Large intestine (tissue), 3 donors: Measurements from ENCODE around the gene LCP2. TPM values are rescaled to one million over a fixed set of nuclear protein-coding genes. Genes with fewer than 3 reads are reported as not detected.

ENCODE experiments used
- DNase-seq, 2 donors: peaks; one replicate each; pipeline versions ENCODE4 v3.0.0 to v3.0.0-alpha.2; 2013
- H3K27ac ChIP-seq: one replicate; pipeline ENCODE4 v1.5.1; 2013; ENCODE audit warnings: low read length
- H3K27me3 ChIP-seq: 2 replicates; pipeline ENCODE4 v1.6.1; 2013; ENCODE audit warnings: low read length; ENCODE audit not compliant: control insufficient read depth, insufficient read depth
- H3K36me3 ChIP-seq: 2 replicates; pipeline ENCODE4 v1.6.1; 2013; ENCODE audit warnings: low read length; ENCODE audit not compliant: control insufficient read depth, insufficient read depth
- H3K4me1 ChIP-seq: one replicate; pipeline ENCODE4 v1.6.1; 2013; ENCODE audit warnings: low read length; ENCODE audit not compliant: control insufficient read depth, insufficient read depth
- H3K4me3 ChIP-seq: one replicate; pipeline ENCODE4 v1.5.1; 2013; ENCODE audit warnings: low read length
- H3K9me3 ChIP-seq: one replicate; pipeline ENCODE4 v1.6.1; 2013; ENCODE audit warnings: mild to moderate bottlenecking, low read depth, low read length, moderate library complexity; ENCODE audit not compliant: control insufficient read depth
- WGBS: methylation state at CpG from one replicate; pipeline ENCODE4 v1.1.5; 2013; ENCODE audit warnings: low lambda C conversion rate; ENCODE audit not compliant: insufficient coverage; 5-methylcytosine and 5-hydroxymethylcytosine counted together
- polyA plus RNA-seq: library from polyadenylated mRNA; unstranded; fragments of 120-200 nt; gene quantifications from one replicate; pipeline ENCODE4 v1.2.1, GENCODE V29; 2013

LCP2 gene
- polyA plus RNA-seq, 1 donor = 15.6 TPM

DNA sequence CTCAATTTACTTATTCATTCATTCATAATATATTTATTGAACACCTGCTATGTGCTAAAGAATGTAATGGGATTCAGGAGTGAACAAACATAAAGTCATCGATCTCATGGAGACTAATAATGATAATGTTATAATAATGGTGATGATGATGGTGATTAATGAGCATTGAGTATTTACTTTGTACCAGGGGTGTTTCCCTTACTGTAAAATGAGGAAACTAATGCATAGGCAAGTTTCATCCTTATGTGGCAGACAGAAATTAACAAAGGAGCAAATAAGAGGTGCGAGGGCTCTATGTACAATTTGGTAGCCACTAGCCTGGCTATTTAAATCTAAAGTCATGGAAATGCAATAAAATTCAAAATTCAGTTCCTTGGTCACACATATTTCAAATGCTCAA, 11.1 kb upstream of the LCP2 start:
- Histone ChIP-seq H3K36me3 (no peaks in the 10 kb centered on the region), H3K27ac (no peak overlapping the region), H3K27me3 (no peaks in the 10 kb centered on the region), H3K4me3 (no peak overlapping the region), H3K9me3 (no peaks in the 10 kb centered on the region), H3K4me1 (no peaks in the 10 kb centered on the region)
- DNase-seq = no peak
- no CpG with 5 or more reads among the region's 2 CpGs for WGBS

DNA sequence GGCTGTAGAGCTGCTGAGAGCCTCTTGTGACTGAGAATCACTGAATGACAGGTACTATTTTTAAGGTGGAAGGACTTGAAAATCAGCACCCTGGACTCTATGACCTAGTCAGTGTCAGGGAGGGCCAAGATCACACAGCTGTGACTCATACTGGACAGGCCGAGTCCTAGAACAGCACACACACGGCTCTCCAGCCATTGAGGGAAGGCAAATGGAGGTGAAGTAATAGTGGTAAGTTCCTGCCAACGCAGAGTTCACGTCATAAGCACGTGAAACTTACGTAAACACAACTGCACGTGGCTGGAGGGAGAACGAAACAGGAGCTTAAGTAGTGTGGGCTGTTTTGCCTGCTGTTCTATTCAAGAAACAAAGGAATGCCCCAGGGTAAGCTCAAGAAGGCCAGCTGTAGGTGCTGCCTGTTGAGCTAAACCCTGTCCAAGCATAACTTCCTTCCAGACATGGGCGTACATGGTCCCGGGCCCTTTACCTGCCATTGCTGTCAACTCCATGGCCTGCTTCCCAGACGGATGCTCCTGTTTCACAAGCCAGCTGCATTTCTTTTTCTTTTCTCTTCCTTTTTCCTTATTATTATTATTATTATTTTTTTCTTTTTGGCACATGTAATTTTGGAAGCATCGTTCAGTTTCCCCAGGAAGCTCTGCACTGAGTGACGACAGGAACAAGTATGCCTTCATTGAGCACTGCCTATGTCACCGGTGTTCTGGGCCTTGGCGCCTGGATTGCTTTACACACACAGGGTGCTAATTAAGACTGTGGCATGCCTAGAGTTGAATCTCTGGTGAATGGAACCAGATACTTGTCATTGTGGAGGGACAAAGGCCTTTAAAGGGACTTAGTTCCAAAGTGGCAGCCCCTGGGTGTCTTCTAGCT, 10.2 kb upstream of the LCP2 start:
- DNase-seq = peak; percentile 48 to 55
- no peaks in the 10 kb centered on the region for H3K36me3 ChIP-seq
- no peak overlapping the region for H3K4me3 ChIP-seq
- WGBS = 100% methylated on average over 2 of the region's 15 CpGs
- no peaks in the 10 kb centered on the region for H3K27me3 ChIP-seq
- H3K4me1 ChIP-seq = no peaks in the 10 kb centered on the region
- no peak overlapping the region for H3K27ac ChIP-seq
- no peaks in the 10 kb centered on the region for H3K9me3 ChIP-seq

DNA sequence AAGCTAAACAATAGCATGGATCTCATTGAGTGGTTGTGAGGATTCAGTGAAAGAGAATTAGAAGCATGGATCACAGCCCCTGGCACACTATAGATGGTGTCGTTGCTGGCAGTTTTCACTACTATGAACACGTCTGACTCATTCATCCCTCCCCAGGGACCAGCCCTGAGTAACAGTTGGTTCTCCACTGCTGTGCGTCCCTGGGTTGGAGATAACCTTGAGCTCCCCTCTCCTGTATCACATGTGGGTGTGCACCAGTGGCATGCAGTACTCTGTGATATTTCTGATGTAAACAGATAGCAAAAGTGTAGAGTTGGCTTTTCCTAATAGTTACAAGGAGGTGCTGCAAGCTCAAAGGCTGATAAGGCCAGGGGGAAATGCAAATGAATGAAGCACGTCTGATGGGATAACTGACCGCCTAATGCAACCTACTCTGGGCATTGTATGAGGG, 8.8 kb upstream of the LCP2 start:
- Histone ChIP-seq H3K27ac (no peak overlapping the region), H3K9me3 (no peaks in the 10 kb centered on the region), H3K4me1 (no peaks in the 10 kb centered on the region), H3K36me3 (no peaks in the 10 kb centered on the region), H3K27me3 (no peaks in the 10 kb centered on the region), H3K4me3 (no peak overlapping the region)
- WGBS = 20% methylated on average over 1 of the region's 5 CpGs
- no peak for DNase-seq

DNA sequence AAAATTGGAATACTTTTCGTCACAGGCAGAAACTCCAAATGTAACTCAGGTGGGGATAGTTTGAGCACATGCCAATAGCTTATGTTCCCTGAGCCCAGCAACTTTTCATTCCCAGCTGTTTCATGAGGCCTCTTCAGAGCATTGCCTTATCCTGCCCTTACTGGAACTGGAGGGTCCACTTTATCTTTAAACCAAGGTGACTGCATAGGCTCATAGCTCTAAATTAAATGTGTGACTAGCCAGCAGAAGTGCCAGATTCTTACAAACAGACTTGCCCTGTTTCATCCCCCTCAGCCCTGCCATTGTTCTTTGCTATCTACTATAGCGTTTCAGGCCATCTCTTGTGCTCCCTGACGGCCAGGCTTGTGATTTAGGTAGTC, 8.1 kb upstream of the LCP2 start:
- no peak overlapping the region for H3K27ac ChIP-seq
- no peaks in the 10 kb centered on the region for H3K9me3 ChIP-seq
- DNase-seq = no peak
- H3K36me3 ChIP-seq = no peaks in the 10 kb centered on the region
- no CpG with 5 or more reads among the region's 3 CpGs for WGBS
- no peaks in the 10 kb centered on the region for H3K27me3 ChIP-seq
- no peak overlapping the region for H3K4me3 ChIP-seq
- no peaks in the 10 kb centered on the region for H3K4me1 ChIP-seq

DNA sequence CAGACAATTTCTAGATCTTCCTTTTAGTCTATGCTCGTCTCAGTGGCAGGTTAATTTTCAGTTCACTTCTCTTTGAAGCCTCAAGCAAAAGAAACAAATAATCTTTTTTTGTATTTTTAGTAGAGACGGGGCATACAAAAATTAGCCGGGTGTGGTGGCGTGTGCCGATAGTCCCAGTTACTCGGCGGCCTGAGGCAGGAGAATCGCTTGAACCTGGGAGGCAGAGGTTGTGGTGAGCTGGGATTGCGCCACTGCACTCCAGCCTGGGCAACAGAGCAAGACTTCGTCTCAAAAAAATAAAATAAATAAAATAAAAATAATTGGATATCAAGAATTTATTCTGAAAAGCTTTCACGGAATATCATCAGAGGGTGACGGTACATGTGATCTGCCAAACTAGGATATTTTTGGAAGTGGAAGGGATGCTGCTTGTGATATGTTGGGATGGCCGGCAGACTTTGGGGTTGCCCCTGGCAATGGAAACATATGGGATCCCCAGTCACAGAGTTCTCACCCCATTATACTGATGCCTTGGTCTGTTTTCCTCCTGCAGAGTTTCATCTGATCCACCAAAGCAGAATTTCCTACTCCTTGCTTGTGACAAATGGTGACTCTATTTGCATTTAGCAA, 7.6 kb upstream of the LCP2 start:
- no peaks in the 10 kb centered on the region for H3K36me3 ChIP-seq
- H3K27ac ChIP-seq = no peak overlapping the region
- H3K4me3 ChIP-seq = no peak overlapping the region
- H3K4me1 ChIP-seq = no peaks in the 10 kb centered on the region
- no peak for DNase-seq
- WGBS = 100% methylated on average over 3 of the region's 13 CpGs
- H3K27me3 ChIP-seq = no peaks in the 10 kb centered on the region
- H3K9me3 ChIP-seq = no peaks in the 10 kb centered on the region

DNA sequence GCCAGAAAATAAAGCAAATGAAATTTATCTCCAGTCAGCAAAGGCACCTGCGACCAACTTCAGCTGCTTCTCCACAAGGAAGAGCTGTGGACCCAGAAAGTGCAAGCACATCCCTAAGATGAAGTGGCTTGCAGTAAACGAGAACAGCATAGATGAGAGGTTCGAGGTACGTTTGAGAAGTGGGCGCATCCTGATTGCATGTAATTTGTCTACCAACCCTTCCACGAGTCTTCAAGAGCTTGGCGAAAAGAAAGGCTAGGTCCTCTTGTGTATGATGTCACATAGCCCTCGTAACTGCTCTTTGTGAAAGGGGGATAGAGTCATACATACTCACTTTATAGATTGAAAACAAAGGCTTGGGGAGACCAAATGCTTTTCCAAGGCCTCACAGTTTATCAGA, 6.0 kb upstream of the LCP2 start:
- H3K4me3 ChIP-seq = no peak overlapping the region
- DNase-seq = no peak
- no peaks in the 10 kb centered on the region for H3K9me3 ChIP-seq
- no peak overlapping the region for H3K27ac ChIP-seq
- no CpG with 5 or more reads among the region's 8 CpGs for WGBS
- H3K36me3 ChIP-seq = no peaks in the 10 kb centered on the region
- H3K27me3 ChIP-seq = no peaks in the 10 kb centered on the region
- H3K4me1 ChIP-seq = no peaks in the 10 kb centered on the region

DNA sequence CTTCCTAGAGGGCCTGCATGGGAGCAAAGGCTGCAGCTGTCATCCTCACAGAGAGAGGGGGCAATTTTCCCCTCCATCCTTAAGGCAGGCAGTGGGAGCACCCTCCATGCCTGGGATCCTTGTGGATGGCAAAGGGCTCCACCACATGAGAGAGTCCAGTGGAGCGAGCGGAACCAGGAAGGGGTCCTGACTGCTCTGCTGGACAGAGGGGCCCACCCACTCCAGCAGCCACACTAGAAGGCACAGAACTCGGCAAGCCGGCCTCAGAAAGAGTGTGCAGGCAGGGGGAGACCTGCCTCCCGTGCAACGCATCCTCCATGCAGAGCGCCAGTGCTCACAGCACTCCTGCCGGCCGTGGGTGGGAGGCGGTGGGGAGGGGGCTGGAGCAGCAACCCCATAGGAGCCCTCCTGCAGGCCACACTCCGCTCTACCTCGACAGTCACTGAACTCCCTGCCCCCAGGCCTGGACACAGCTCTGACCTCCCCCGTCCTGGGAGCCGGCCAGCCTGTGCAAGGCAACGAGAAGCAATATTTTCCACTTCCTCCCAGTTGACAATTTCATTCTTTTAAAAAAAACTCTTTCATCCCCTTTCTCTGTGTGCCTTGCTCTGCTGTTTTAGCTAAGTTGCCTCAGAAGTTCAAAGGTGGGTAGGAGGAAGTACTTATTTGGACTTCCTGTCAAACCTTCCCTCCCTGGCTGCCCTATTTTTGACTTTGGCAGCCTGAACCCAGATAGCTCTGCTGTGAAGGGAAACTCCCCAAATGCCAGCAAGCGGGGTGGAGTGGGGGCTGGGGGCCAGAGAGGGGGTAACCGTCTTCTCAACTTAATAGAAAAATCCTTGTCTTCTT, 5.3 kb upstream of the LCP2 start:
- Histone ChIP-seq H3K27ac (no peak overlapping the region), H3K4me3 (no peak overlapping the region), H3K4me1 (no peaks in the 10 kb centered on the region), H3K27me3 (no peaks in the 10 kb centered on the region), H3K9me3 (no peaks in the 10 kb centered on the region), H3K36me3 (no peaks in the 10 kb centered on the region)
- WGBS = no CpG with 5 or more reads among the region's 17 CpGs
- peak in 1 of 2 donors; percentile 25 for DNase-seq

DNA sequence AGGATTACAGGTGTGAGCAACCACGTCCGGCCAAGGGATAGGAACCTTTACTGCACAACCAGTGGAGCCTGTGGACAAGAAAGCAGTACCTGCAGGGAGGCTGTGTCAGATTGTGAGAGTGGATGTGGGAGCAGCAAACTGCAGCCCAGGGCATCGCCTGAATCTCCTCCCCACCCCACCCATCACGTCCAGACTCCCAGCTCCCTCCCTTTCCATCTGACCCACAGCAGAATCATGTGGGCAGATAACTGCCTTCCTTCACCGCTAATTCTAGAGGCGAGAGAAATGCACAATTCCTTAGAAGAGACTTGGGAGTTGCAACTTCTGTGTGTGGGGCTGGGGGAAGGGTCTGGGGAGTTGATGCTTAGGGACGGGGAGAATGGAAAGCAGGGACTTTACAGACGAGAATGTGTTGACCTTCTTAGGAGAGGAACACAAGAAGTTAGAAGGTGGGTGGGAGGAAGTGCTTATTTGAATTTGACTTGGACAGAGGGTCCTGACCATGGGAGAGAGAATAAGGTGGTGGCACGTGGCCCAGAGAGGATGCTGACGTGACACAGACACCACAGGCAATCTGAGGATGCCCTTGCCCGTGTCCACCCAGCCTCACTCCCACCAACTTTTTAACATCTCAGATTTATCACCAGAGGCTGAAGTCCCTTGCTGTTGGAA, 4.5 kb upstream of the LCP2 start:
- no peaks in the 10 kb centered on the region for H3K27me3 ChIP-seq
- no peak overlapping the region for H3K27ac ChIP-seq
- no peaks in the 10 kb centered on the region for H3K9me3 ChIP-seq
- WGBS = no CpG with 5 or more reads among the region's 11 CpGs
- DNase-seq = no peak
- H3K4me1 ChIP-seq = no peaks in the 10 kb centered on the region
- H3K4me3 ChIP-seq = no peak overlapping the region
- H3K36me3 ChIP-seq = no peaks in the 10 kb centered on the region

DNA sequence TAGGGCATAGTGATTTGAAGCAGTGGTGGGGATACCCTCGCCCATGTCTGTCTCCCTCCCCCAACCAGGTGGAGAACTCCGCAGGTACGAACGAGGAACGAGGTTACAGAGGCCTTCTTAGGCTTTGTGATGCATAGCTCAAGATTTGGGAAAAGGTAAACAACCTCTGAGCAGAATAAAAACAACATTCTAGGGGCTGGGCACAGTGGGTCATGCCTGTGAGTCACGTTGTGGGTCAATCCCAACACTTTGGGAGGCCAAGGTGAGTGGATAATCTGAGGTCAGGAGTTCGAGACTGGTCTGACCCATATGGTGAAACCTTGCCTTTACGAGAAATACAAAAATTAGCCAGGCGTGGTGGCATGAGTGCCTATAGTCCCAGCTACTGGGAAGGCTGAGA, 3.6 kb upstream of the LCP2 start:
- Histone ChIP-seq H3K27ac (no peak overlapping the region), H3K9me3 (no peaks in the 10 kb centered on the region), H3K4me3 (no peak overlapping the region), H3K36me3 (no peaks in the 10 kb centered on the region), H3K4me1 (no peaks in the 10 kb centered on the region), H3K27me3 (no peaks in the 10 kb centered on the region)
- WGBS = no CpG with 5 or more reads among the region's 9 CpGs
- DNase-seq = no peak
